Measurements from ENCODE around the gene OR52E4.

- TF ChIP-seq CTCF (IDR thresholded peaks at IDR 0.05) (no peak), POLR2A (IDR thresholded peaks at IDR 0.05) (no peak), EP300 (IDR thresholded peaks at IDR 0.05) (no peak)
Measured at GRCh38 chr11:5833446-5833845, 47.0 kb upstream of the OR52E4 start.

All from gastroesophageal sphincter (tissue), 3 donors.